ENCODE data around the gene ATP9A.
A peak's percentile ranks its signal among the peaks of the same experiment; 100 is the strongest.
"Not testable (repeated sequence)": the region's sequence is repeated elsewhere in the genome, so short reads cannot be mapped to it uniquely, and the experiment has no call there.

Gene ATP9A

GRCh38 chr20:51797357-51798025, 29.3 kb upstream of the ATP9A start:
- no peak for DNase-seq (ENCODE audit: low spot score)

- no peak for DNase-seq (ENCODE audit: low spot score)
Observed at GRCh38 chr20:51796340-51796739, 28.1 kb upstream of the ATP9A start.

GRCh38 chr20:51792960-51793359, 24.8 kb upstream of the ATP9A start:
- no peak for DNase-seq (ENCODE audit: low spot score)

- DNase-seq (ENCODE audit: low spot score): no peak
Observed at GRCh38 chr20:51791626-51792025, 23.4 kb upstream of the ATP9A start.

GRCh38 chr20:51790256-51790655, 22.1 kb upstream of the ATP9A start:
- DNase-seq (ENCODE audit: low spot score): no peak

GRCh38 chr20:51789434-51789833, 21.2 kb upstream of the ATP9A start:
- no peak for DNase-seq (ENCODE audit: low spot score)

- DNase-seq (ENCODE audit: low spot score): no peak
Observed at GRCh38 chr20:51788822-51789221, 20.6 kb upstream of the ATP9A start.

- DNase-seq (ENCODE audit: low spot score): no peak
Observed at GRCh38 chr20:51784299-51784698, 16.1 kb upstream of the ATP9A start.

GRCh38 chr20:51778229-51778759, 10.1 kb upstream of the ATP9A start:
- DNase-seq (ENCODE audit: low spot score): not testable (repeated sequence)

GRCh38 chr20:51775241-51775640, 7.1 kb upstream of the ATP9A start:
- DNase-seq (ENCODE audit: low spot score): no peak

- DNase-seq (ENCODE audit: low spot score): no peak
Observed at GRCh38 chr20:51772236-51772635, 4.0 kb upstream of the ATP9A start.

- no peak for DNase-seq (ENCODE audit: low spot score)
Observed at GRCh38 chr20:51769976-51770615, 1.9 kb upstream of the ATP9A start.

GRCh38 chr20:51768759-51769517, 748 bp upstream of the ATP9A start:
- DNase-seq (ENCODE audit: low spot score): no peak

GRCh38 chr20:51766994-51767866, 960 bp downstream of the ATP9A start:
- DNase-seq (ENCODE audit: low spot score): peak; percentile 68

GRCh38 chr20:51765381-51765780, 2.8 kb downstream of the ATP9A start:
- DNase-seq (ENCODE audit: low spot score): not testable (repeated sequence)

GRCh38 chr20:51763965-51764602, 4.1 kb downstream of the ATP9A start:
- DNase-seq (ENCODE audit: low spot score): no peak

- DNase-seq (ENCODE audit: low spot score): no peak
Observed at GRCh38 chr20:51760905-51761546, 7.2 kb downstream of the ATP9A start.

GRCh38 chr20:51759769-51760510, 8.2 kb downstream of the ATP9A start:
- no peak for DNase-seq (ENCODE audit: low spot score)

- DNase-seq (ENCODE audit: low spot score): no peak
Observed at GRCh38 chr20:51758978-51759544, 9.1 kb downstream of the ATP9A start.

Measured in SK-N-DZ (cell line).